Cardiac fibroblast (primary cell): ENCODE data around the gene YIPF4.
"Not testable (repeated sequence)": the region's sequence is repeated elsewhere in the genome, so short reads cannot be mapped to it uniquely, and the experiment has no call there.

ENCODE experiments used
- DNase-seq, 2 donors: peaks; one replicate each; pipeline versions ENCODE4 v3.0.0 to v3.0.0-alpha.2; 2010; ENCODE audit warnings: low read depth in 2 of 2
- H3K4me3 ChIP-seq, 2 donors: replicated peaks in 1 of 2; 1 replicate in 1 of 2; 2 replicates in 1 of 2; pipeline ENCODE4 v1.5.1; 2011; ENCODE audit warnings: low read depth in 2 of 2, low read length in 2 of 2, mild to moderate bottlenecking in 2 of 2, moderate library complexity in 1 of 2
- CTCF ChIP-seq: IDR thresholded peaks from one replicate; pipeline ENCODE4 v1.5.1; 2011; ENCODE audit warnings: low read depth, mild to moderate bottlenecking, low read length, inconsistent platforms

Gene YIPF4

GRCh38 chr2:32274289-32274688, 3.4 kb upstream of the YIPF4 start:
- H3K4me3 ChIP-seq, result no peak overlapping the region
- no peak for TF ChIP-seq CTCF
- no peak for DNase-seq

GRCh38 chr2:32275790-32276189, 1.9 kb upstream of the YIPF4 start:
- DNase-seq, H3K4me3 ChIP-seq: not testable (repeated sequence)

- TF ChIP-seq CTCF, result no peak
- H3K4me3 ChIP-seq, result peak overlapping the region; percentile 97 to 100
- no peak for DNase-seq
These were observed 386 bp upstream of the YIPF4 start for GRCh38 chr2:32277363-32277673.

- peak overlapping the region; percentile 97 to 100 for H3K4me3 ChIP-seq
- no peak for TF ChIP-seq CTCF
- no peak for DNase-seq
These were observed 762 bp downstream of the YIPF4 start for GRCh38 chr2:32278478-32278853.

GRCh38 chr2:32284321-32284720, 6.6 kb downstream of the YIPF4 start:
- TF ChIP-seq CTCF, result no peak
- no peak overlapping the region for H3K4me3 ChIP-seq
- DNase-seq, result peak in 1 of 2 donors; percentile 56

GRCh38 chr2:32289165-32289999, 11.7 kb downstream of the YIPF4 start:
- TF ChIP-seq CTCF, result no peak
- no peak overlapping the region for H3K4me3 ChIP-seq

GRCh38 chr2:32290000-32290339, 12.3 kb downstream of the YIPF4 start:
- no peak for TF ChIP-seq CTCF

More at GRCh38 chr2:32289165-32289999, 11.7 kb downstream of the YIPF4 start:
- DNase-seq, result peak; percentile 62 to 88

More at GRCh38 chr2:32290000-32290339, 12.3 kb downstream of the YIPF4 start:
- H3K4me3 ChIP-seq, result no peak overlapping the region
- DNase-seq, result no peak
